GM12878 (cell line): ENCODE measurements around the gene GABRP. TPM values are rescaled to one million over a fixed set of nuclear protein-coding genes. Genes with fewer than 3 reads are reported as not detected.
A peak's percentile ranks its signal among the peaks of the same experiment; 100 is the strongest.

ENCODE experiments used
- ATAC-seq: fragments of 200-7000 bp; cut with Tn5 transposase; 3 replicates; pipeline ENCODE4 v1.9.1; 2020; ENCODE audit warnings: mild to moderate bottlenecking, moderate library complexity
- BruUV-seq: library from RNA; stranded (reverse); fragments of 400-500 nt; replicated peaks from 2 replicates; lab custom pipeline; 2021; lab: Mats Ljungman, UMichigan
- CTCF ChIA-PET: fragments of 300-600 bp; sonication (Branson Sonifier 250); formaldehyde crosslinking; extraction: SDS; loops from one replicate; lab custom pipeline; 2021; ENCODE audit warnings: inconsistent platforms; lab: Yijun Ruan, JAX
- POLR2A ChIA-PET: fragments of 350-600 bp; formaldehyde crosslinking; extraction: SDS; loops from one replicate; lab custom pipeline; 2021; ENCODE audit warnings: inconsistent platforms; lab: Charles Lee
- RAD21 ChIA-PET: fragments of 300-600 bp; sonication (Branson Sonifier 250); formaldehyde crosslinking; loops from one replicate; lab custom pipeline; 2023; ENCODE audit warnings: antibody characterized with exemption; ENCODE audit not compliant: unreplicated experiment; lab: Charles Lee
- SMC1A ChIA-PET: fragments of 300-600 bp; sonication (Branson Sonifier 250); formaldehyde crosslinking; loops from one replicate; lab custom pipeline; 2023; ENCODE audit not compliant: unreplicated experiment, uncharacterized antibody; lab: Charles Lee
- DNase-seq: peaks from one replicate; pipeline ENCODE4 v3.0.0-alpha.2; 2011; ENCODE audit warnings: low read depth, low spot score
- FAIRE-seq: peaks from 3 replicates; lab custom pipeline; 2011; peaks lifted over from hg19 to GRCh38; lab: Jason Lieb, UNC
- H2AFZ ChIP-seq: 2 replicates; pipeline ENCODE4 v1.6.0; 2011; ENCODE audit warnings: low read depth, low read length, control low read depth; ENCODE audit not compliant: control insufficient read depth
- H3K27ac ChIP-seq: 2 replicates; pipeline ENCODE4 v1.5.1; 2011; ENCODE audit warnings: control low read depth; ENCODE audit not compliant: control insufficient read depth, insufficient read depth
- H3K27me3 ChIP-seq, 2 experiments: replicated peaks in 1 of 2; 2 replicates each; pipeline versions ENCODE4 v1.6.0 to v1.6.1; 2011; ENCODE audit warnings: low read length in 1 of 2; ENCODE audit not compliant: control insufficient read depth in 2 of 2, insufficient read depth in 2 of 2
- H3K36me3 ChIP-seq, 2 experiments: 2 replicates each; pipeline ENCODE4 v1.5.1; 2011; ENCODE audit warnings: low read length in 1 of 2; ENCODE audit not compliant: control insufficient read depth in 2 of 2, insufficient read depth in 2 of 2
- H3K4me1 ChIP-seq: 2 replicates; pipeline ENCODE4 v1.6.1; 2011; ENCODE audit warnings: mild to moderate bottlenecking, low read length, moderate library complexity, mixed read lengths; ENCODE audit not compliant: control insufficient read depth, insufficient read depth
- H3K4me2 ChIP-seq: 2 replicates; pipeline ENCODE4 v1.6.0; 2011; ENCODE audit warnings: control low read depth; ENCODE audit not compliant: control insufficient read depth, insufficient read depth
- H3K4me3 ChIP-seq: fragments of 200-600 bp; sonication (generic); 2 replicates; pipeline ENCODE4 v1.5.1; 2016
- H3K79me2 ChIP-seq: 2 replicates; pipeline ENCODE4 v1.6.0; 2011; ENCODE audit warnings: low read length; ENCODE audit not compliant: control insufficient read depth, insufficient read depth
- H3K9ac ChIP-seq: 2 replicates; pipeline ENCODE4 v1.8.0; 2011; ENCODE audit warnings: low read length, control low read depth, mixed read lengths; ENCODE audit not compliant: control insufficient read depth, insufficient read depth
- H3K9me3 ChIP-seq: replicated peaks from 3 replicates; pipeline ENCODE4 v1.5.1; 2011; ENCODE audit warnings: mild to moderate bottlenecking, low read length; ENCODE audit not compliant: control insufficient read depth, insufficient read depth
- H4K20me1 ChIP-seq: 2 replicates; pipeline ENCODE4 v1.6.0; 2011; ENCODE audit not compliant: control insufficient read depth, insufficient read depth
- CREM ChIP-seq: IDR thresholded peaks from 2 replicates; pipeline ENCODE4 v1.6.1; 2014; ENCODE audit warnings: antibody characterized with exemption, low read depth
- IRF3 ChIP-seq: fragments of 450-650 bp; IDR thresholded peaks from 2 replicates; pipeline ENCODE4 v1.6.1; 2014; ENCODE audit warnings: mild to moderate bottlenecking
- MLLT1 ChIP-seq: fragments of 450-650 bp; IDR thresholded peaks from 2 replicates; pipeline ENCODE4 v1.6.1; 2016; ENCODE audit warnings: mild to moderate bottlenecking
- POU2F2 ChIP-seq: IDR thresholded peaks from 3 replicates; pipeline ENCODE4 v1.6.1; 2011; ENCODE audit warnings: low read depth, mild to moderate bottlenecking, low read length, borderline replicate concordance
- RAD21 ChIP-seq: IDR thresholded peaks from 2 replicates; pipeline ENCODE4 v1.6.1; 2011; ENCODE audit warnings: mild to moderate bottlenecking, low read depth, low read length, moderate library complexity; ENCODE audit not compliant: insufficient read depth
- SIN3A ChIP-seq: IDR thresholded peaks from 2 replicates; pipeline ENCODE4 v1.6.1; 2012; ENCODE audit warnings: low read depth, low read length, improper control_type of control experiment
- SKIL ChIP-seq: fragments of 450-650 bp; IDR thresholded peaks from 2 replicates; pipeline ENCODE4 v1.6.1; 2017; ENCODE audit warnings: mild to moderate bottlenecking, low read depth, inconsistent platforms; ENCODE audit not compliant: poor library complexity, severe bottlenecking
- SMC3 ChIP-seq: IDR thresholded peaks from 2 replicates; pipeline ENCODE4 v1.6.1; 2011; ENCODE audit warnings: low read length, improper control_type of control experiment, borderline replicate concordance
- STAT1 ChIP-seq: fragments of 450-650 bp; conservative IDR thresholded peaks from 2 replicates; pipeline ENCODE4 v1.6.1; 2014; ENCODE audit warnings: antibody characterized with exemption, mild to moderate bottlenecking
- WRNIP1 ChIP-seq: IDR thresholded peaks from 2 replicates; pipeline ENCODE4 v1.6.1; 2011; ENCODE audit warnings: low read depth, low read length, improper control_type of control experiment, borderline replicate concordance
- WGBS: methylation state at CpG from one replicate; pipeline ENCODE4 v1.1.6; 2016; ENCODE audit warnings: low lambda C conversion rate; ENCODE audit not compliant: insufficient replicate concordance, insufficient coverage; ENCODE audit errors: missing lambda C conversion rate; 5-methylcytosine and 5-hydroxymethylcytosine counted together
- in situ Hi-C: fragments of 300-500 bp; cut with MboI; formaldehyde crosslinking; loops from 9 replicates; pipeline ENCODE4 v1.14.3; 2018; ENCODE audit warnings: mixed read lengths
- intact Hi-C: fragments of 100-400 bp; cut with micrococcal nuclease; formaldehyde crosslinking; loops from one replicate; pipeline ENCODE4 v1.14.2; 2022; ENCODE audit not compliant: unreplicated experiment
- polyA plus RNA-seq, 11 experiments: library from polyadenylated mRNA; depleted of rRNA in 4 of 11; unstranded in 6 of 11; stranded (reverse) in 5 of 11; fragments of >200 nt; fragmentation: Nextera tagmentation in 4 of 11; fragmentation: Illumina TruSeq in 1 of 11; extraction: Ambion mirVana in 4 of 11; extraction: Trizol in 1 of 11; gene quantifications; 1 replicate in 1 of 11; 2 replicates in 10 of 11; pipeline versions ENCODE4 v1.2.1 to v1.2.3, GENCODE V29; 2011 to 2016; ENCODE audit warnings: inconsistent platforms in 2 of 11, missing spikeins in 2 of 11, low read depth in 1 of 11
- total RNA-seq, 4 experiments: library from RNA; depleted of rRNA in 3 of 4; stranded (reverse); fragments of >200 nt in 3 of 4; fragmentation: Illumina TruSeq in 1 of 4; extraction: Trizol in 1 of 4; gene quantifications; 2 replicates each; pipeline versions ENCODE4 v1.2.1 to v1.2.3, GENCODE V29; 2013 to 2021
- TF ChIP-seq, protein P1 (sequence below), 3 experiments: IDR thresholded peaks in 2 of 3; conservative IDR thresholded peaks in 1 of 3; 2 replicates each; pipeline ENCODE4 v1.5.1; 2011; ENCODE audit warnings: low read depth in 3 of 3, low read length in 3 of 3, mild to moderate bottlenecking in 3 of 3, control low read depth in 2 of 3, moderate library complexity in 2 of 3, inconsistent platforms in 1 of 3, mixed read lengths in 1 of 3; ENCODE audit not compliant: control insufficient read depth in 2 of 3, insufficient read depth in 1 of 3; ENCODE audit errors: extremely low read depth in 1 of 3

GABRP gene
- total and polyA plus RNA-seq, 10 of the 15 experiments (the other 5 are each of a cell fraction or from before 2014, with no cell fraction given), result 0.04 TPM; not detected in 9

- TF ChIP-seq STAT1, result no peak
- TF ChIP-seq, all 136 proteins: peak for 0
Measured at GRCh38 chr5:170805666-170806065, 22.1 kb downstream of the GABRP start (continued).

DNA sequence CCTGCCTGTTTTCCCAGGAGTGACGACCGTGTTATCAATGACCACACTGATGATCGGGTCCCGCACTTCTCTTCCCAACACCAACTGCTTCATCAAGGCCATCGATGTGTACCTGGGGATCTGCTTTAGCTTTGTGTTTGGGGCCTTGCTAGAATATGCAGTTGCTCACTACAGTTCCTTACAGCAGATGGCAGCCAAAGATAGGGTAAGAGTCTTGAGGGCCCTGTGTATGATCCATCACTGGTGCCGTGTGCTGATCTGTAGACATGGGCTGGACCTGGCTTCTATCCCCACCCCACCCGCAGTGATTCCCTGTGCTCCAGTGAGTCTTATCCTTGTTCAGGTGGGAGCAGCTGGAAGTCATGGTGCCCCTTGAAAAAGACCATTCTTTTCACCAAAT, 26.0 kb downstream of the GABRP start:
- H3K9ac ChIP-seq, result no peak overlapping the region
- WGBS, result 15% methylated on average over 7 of the region's 7 CpGs
- no peak for TF ChIP-seq IRF3
- no peak for TF ChIP-seq SKIL
- no peak for TF ChIP-seq CREM
- TF ChIP-seq POU2F2, result no peak
- TF ChIP-seq WRNIP1, result no peak
- no peak for TF ChIP-seq MLLT1
- TF ChIP-seq SIN3A, result no peak
- TF ChIP-seq RAD21, result peak; percentile 40
- TF ChIP-seq SMC3, result peak; percentile 33; the same call in 1 of the 2 replicates
- TF ChIP-seq, protein P1, sequence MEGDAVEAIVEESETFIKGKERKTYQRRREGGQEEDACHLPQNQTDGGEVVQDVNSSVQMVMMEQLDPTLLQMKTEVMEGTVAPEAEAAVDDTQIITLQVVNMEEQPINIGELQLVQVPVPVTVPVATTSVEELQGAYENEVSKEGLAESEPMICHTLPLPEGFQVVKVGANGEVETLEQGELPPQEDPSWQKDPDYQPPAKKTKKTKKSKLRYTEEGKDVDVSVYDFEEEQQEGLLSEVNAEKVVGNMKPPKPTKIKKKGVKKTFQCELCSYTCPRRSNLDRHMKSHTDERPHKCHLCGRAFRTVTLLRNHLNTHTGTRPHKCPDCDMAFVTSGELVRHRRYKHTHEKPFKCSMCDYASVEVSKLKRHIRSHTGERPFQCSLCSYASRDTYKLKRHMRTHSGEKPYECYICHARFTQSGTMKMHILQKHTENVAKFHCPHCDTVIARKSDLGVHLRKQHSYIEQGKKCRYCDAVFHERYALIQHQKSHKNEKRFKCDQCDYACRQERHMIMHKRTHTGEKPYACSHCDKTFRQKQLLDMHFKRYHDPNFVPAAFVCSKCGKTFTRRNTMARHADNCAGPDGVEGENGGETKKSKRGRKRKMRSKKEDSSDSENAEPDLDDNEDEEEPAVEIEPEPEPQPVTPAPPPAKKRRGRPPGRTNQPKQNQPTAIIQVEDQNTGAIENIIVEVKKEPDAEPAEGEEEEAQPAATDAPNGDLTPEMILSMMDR (IDR thresholded peaks at IDR 0.05 in 2 of 3, conservative IDR thresholded peaks at IDR 0.05 in 1 of 3; ENCODE audit: control insufficient read depth in 2 of 3, extremely low read depth in 1 of 3, insufficient read depth in 1 of 3, low read depth in 3 of 3, low read length in 3 of 3), result peak; percentile 14 to 55 (median 18); a peak in 3 of 6 replicates
- H3K79me2 ChIP-seq, result no peaks in the 10 kb centered on the region
- H3K27me3 ChIP-seq, result no peaks in the 10 kb centered on the region; a peak in 1 of 4 replicates
- H4K20me1 ChIP-seq, result no peaks in the 10 kb centered on the region
- ChIA-PET CTCF (interaction anchor here (1.6 kb wide), 1 partner anchor 17 kb away, joined by 4 read pairs; no protein-coding TSS in a partner anchor), SMC1A (no interaction called here), POLR2A (no interaction called here), RAD21 (no interaction called here)
- in situ Hi-C loops (no loop called here), intact Hi-C loops (loop anchor here (2.0 to 5.0 kb wide), 3 partner anchors 88 to 533 kb away; no protein-coding TSS in a partner anchor)
- no peak overlapping the region for H2AFZ ChIP-seq
- DNase-seq, result no peak
- peak; percentile 79 for ATAC-seq
- no peaks in the 10 kb centered on the region for H3K9me3 ChIP-seq
- FAIRE-seq, result no peak
- H3K4me1 ChIP-seq, result no peaks in the 10 kb centered on the region
- H3K4me2 ChIP-seq, result no peak overlapping the region
- H3K4me3 ChIP-seq, result no peak overlapping the region
- no peaks in the 10 kb centered on the region for H3K36me3 ChIP-seq
- BruUV-seq, result no TSS peak
- no peak overlapping the region for H3K27ac ChIP-seq
